NCI-H1417 treated with DMSO at 0.1 percent for 48 hours (cell line): ENCODE measurements around the gene DSTYK.
"Not testable (repeated sequence)": the region's sequence is repeated elsewhere in the genome, so short reads cannot be mapped to it uniquely, and the experiment has no call there.

Experiments
- DNase-seq: peaks from one replicate; lab custom pipeline; 2025; lab: John Stamatoyannopoulos, UW

The DSTYK gene

DNA sequence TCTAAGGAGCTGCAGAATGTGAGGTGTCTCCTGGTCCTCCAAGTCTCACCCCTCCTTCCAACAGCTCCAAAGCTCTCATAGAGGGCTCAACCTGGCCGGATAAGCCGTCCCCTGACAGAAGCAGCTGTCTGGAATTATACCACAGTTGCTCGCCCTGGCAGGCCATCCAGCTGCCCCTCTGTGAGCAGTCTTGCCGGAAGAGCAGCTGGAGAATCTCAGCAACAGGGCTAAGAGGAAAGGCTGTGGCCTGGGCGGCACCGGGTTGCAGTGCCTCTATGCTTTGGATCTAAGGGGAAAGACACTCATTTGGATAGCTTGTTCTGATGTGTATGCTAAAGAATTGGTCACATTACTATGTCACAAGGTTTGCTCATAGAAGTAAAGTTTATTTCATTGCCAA, 28.6 kb upstream of the DSTYK start:
- no peak for DNase-seq

DNA sequence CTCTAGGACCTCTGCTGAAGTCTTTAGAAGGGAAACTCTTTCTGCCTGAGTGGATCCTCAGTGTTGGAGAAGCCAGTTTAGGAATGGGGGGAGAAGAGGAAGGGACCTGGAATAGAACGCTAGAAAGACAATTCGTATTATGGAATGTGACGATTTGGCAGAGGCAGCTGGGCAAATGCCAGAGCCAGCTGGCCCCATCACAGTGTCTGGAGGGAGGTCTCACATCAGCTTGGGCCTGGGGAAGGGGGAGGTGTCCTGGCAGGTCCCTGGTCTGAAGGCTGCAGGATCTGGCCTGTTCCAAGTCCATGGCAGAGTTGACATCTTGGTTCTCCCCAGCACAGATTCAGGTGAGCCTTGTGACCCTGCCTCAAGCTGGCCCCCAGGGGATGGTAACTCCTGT, 27.6 kb upstream of the DSTYK start:
- DNase-seq: no peak

DNA sequence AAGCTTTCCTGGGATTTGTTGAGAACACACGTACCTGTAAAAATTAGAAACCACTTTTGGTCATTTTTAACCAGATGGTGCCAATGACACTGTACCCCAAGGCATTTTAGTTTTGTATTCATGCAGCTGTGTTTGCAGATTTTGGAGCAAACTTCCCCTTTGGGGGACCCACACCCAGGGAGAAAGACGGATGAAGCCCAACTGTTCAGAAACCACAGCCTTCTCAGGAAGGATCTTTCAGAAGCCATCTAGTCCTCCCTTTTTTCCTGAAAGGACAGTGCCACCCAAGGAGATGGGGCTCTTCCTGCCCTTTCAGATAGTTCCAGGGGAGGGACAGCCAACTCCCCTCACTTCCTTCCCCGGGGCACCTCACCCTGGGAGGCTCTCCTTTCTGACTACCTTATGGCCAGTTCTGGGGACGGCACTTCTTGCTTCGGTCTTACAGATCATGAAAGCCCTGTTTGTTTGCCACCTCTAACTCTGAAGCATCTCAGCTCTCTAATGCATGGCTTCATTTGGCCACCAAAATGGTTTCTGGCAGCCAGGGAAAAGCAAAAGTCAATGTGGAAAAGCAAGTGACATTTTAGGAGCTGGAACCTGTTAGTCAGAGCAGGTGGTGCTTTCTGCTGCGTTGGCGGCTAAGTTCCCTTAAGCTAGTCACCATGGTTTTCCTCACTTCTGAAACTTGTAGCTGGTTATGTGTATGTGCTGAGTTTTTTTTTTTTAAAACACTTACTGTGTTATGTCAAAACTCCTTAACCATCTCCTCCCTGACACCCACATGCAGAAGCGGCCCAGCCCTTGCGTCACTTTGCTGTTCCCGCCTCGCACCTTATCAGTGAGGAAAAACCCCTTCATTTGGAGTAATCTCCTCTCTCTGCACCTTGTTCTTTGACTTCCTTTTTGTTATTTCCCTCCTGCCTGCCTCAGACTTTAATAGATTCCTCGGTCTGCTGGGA, 26.3 kb upstream of the DSTYK start:
- DNase-seq: no peak

DNA sequence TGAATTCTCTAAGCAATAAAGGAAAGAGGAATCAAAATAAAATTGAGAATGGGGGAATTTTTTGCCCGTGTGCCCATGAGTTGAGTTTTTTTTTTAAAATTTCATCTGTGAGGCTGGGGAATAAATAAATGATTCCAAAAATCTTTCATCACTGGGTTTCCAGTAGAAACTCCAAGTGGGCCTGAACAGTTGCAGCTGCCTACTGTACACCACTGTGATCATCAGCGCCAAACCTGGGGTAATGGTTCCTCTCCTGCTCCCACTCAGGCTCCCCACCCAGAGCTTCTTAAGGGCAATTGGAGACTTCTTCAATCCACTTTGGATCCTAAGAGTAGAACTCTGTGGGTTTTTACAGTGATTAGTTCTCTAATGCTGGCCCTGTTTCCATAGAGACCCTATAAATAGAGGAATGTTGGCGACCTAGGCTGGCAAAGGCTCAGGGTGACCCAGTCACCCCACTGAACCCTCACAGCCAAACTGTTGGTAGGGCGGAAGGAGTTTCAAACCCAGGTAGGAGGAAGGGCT, 25.5 kb upstream of the DSTYK start:
- no peak for DNase-seq

DNA sequence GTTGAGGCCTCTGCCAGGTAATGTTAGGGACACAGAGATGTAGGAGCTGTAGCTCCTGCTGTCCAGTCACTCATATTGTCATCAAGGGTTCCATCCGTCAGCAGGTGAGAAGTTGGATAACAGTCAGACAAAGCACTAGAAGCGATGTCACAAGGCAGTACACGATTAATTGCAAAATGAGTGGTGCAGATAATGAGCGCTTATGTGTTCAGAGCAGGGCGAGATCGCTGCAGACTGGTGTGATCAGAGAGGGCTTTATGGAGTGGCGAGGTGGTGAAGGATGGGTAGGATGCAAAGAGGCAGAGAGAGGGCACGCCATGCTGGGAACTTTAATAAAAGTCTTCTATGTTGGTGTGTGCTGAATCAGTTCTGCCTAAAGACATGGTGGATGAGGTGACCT, 25.0 kb upstream of the DSTYK start:
- no peak for DNase-seq

DNA sequence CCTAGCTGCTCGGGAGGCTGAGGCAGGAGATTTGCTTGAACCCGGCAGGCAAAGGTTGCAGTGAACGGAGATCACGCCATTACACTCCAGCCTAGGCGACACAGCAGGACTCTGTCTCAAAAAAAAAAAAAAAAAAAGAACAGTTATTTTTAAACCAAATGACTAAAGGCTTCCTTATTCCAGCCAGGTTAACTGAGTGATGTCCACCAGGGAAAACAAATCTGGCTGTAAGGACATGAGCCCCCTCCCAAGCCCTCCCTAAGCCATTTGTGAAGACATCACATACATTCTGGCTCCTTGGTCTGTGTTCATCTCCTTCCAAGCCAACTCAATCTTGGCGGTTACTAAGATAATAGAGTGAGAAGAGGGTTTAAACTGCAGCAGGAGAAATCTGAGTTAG, 24.4 kb upstream of the DSTYK start:
- DNase-seq: no peak

DNA sequence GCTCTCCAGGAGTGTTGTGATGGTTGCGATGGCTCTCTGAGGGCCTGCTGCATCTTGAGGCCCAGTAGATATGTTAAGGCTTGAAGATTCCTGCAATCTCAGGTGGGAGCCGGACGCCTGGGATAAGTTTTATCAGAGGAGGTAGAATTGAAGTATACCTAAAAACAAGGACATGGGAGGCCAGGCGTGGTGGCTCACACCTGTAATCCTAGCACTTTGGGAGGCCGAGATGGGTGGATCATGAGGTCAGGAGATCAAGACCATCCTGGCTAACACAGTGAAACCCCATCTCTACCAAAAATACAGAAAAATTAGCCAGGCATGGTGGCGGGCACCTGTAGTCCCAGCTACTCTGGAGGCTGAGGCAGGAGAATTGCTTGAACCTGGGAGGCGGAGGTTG, 22.5 kb upstream of the DSTYK start:
- not testable (repeated sequence) for DNase-seq

DNA sequence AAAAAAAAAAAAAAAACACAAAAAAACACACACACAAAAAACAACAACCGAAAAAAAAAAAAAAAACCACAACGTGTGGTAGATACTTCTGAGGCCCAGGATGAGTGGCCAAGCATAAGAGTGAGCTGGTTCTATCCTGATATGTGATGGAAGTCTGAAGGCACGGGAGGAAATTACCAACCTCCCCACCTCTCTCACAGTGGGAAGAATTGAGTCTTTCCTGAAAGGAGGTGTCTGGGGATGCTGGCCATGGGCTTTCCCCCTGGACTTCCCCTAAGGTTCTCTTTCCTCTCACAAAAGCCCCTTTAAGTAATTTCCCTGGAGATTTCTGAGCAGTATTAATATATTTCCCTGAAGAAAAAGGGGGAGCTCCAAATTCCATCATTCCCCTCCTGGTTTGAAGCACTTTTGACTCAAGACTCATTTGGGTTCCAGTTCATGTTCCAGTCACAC, 21.5 kb upstream of the DSTYK start:
- DNase-seq: no peak

DNA sequence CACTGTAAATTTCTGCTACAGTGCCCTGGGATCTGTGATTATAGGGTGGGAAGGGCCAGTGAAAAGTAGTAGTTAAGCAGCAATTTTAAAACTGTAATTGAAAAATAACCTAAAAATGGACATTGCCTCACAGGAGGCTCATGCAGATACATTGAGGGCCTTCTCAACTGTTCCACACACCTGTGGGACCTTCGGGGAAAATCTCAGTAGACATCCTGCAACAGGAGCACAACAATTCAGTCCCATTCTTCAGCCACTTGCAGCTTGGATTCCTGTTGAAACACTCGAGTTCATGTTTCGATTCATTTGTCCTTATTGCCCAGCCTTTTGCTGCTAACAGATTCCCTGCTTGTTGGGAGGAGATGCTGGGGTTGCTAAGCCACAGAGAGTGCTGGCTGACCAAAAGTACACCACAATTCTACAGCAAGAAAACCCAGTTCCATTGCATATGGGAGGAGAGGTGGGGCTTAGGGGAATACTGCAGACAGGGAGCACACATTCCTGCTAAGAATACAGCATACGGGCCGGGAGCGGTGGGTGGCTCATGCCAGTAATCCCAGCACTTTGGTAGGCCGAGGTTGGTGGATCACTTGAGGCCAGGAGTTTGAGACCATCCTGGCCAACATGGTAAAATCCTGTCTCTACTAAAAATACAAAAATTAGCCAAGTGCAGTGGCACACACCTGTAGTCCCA, 20.8 kb upstream of the DSTYK start:
- DNase-seq: no peak

DNA sequence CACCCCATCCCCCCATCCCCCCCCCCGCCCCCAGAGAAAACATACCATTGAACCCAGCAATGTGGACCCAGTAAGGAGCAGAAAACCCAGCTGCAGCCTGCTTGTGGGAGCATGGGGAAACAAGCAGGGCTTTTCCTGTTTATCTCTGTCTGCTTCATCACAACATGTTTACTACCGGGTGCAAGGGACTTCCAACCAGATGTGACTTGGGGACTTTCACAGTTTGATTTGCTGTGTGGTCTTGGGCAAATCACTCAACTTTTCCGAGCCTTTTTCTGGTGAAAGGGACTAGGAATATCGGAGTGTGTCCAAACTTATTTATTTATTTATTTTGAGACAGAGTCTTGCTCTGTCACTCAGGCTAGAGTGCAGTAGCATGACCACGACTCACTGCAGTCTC, 19.5 kb upstream of the DSTYK start:
- no peak for DNase-seq

DNA sequence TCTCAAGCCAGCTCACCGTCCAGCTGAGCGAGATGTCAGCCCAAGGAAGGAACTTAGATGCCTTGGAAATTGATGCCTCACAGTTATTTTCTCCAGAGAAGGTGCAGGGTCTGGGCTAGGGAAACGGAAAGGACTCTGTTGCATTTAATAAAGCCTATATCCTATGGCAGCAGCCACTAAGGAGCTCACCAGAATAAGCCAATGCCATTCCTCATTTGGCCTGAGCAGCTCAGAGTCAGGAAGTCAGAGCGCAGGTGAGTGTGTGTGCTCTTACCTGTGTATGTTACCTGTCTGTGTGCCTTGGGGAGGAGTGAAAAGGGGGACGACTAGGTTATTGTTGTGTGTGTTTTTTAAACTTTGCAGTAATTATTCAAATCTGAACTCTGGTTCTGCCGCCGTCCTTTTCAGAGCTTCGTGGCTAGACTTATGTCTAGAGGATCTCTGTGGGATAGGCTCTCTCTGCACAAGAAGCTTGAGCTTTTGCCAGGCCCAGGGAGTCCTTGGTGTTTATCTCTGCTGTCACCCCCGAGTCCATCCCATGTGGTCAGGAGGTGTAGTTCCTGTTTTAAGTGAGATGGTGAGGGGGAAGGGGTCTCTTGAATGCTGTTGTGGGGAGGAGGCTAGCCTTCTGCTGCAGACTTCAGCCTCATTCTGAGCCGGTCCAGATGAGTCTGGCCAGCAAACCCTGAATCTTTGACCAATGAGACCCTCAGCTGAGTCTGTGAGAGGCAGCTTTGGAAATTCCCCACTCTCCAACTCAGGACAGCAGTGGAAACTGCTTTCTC, 18.6 kb upstream of the DSTYK start:
- no peak for DNase-seq

DNA sequence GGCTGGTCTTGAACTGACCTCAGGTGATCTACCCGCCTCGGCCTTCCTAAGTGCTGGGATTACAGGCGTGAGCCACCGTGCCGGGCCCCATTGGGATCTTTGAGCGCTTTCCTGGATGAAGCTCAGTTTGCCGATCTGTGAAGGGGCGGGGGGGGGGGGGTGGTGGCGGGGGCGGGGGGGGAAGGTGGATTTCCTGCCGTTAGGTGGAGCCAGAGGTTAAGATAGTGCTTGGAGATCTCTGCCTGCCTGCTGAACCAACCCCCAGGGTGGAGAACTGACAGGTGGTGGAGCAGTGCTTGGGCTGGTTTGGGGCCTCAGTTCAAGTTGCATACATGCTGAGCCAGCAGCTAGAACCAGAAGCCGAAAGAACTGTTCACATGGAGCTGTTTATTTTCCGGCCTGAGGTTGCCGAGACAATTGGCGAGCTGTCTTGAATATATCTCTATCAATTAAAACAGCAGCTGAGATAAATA, 17.9 kb upstream of the DSTYK start:
- peak; percentile 35 for DNase-seq

DNA sequence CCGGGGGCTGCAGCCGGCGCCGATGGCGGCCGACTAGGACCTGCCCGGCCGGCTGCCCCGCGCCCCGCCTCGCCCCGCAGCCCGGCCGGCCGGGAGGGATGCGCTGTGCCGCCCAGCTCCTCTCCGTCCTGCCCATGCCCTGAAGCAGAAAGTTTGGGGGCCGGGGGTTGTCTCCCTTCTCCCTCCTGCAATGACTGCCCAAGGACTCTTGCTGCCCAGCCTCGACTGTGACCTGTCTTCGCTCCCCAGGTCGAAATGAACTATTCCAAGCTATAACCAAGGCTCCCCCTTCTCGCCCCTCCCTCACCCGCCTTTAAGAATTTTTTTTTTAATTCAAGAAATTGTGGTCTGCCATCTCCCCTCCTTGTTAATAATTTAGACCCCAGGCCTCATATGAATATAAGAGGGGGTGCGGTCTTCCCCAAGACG, 16.6 kb upstream of the DSTYK start:
- DNase-seq: no peak

DNA sequence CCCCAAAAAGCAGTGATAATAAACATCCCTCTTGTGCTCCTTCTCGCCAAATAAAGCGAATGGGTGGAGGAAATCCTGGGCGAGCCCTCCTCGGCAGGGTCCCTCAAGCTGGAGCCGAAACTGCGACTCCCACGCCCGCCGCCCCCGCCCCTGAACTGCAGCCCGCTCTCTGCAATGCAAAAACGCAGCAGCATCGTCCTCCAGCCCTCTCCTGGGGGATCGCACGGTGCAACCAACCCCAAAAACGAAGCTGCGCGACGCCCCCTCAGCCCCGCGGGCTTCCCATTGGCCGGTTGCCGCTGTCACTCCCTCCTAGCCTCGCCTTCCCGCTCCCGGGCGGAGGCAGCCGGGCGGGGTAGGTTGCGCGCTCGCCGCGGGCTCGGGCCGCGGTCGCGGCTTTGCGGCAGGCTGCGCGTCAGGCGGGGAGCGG, 16.1 kb upstream of the DSTYK start, which contains the start of gene TMCC2:
TMCC2 (plus strand) TSS at position 363 of the 430 bp plus-strand sequence. CDS start 619 bp downstream, outside the sequence.
- peak; percentile 29 for DNase-seq

DNA sequence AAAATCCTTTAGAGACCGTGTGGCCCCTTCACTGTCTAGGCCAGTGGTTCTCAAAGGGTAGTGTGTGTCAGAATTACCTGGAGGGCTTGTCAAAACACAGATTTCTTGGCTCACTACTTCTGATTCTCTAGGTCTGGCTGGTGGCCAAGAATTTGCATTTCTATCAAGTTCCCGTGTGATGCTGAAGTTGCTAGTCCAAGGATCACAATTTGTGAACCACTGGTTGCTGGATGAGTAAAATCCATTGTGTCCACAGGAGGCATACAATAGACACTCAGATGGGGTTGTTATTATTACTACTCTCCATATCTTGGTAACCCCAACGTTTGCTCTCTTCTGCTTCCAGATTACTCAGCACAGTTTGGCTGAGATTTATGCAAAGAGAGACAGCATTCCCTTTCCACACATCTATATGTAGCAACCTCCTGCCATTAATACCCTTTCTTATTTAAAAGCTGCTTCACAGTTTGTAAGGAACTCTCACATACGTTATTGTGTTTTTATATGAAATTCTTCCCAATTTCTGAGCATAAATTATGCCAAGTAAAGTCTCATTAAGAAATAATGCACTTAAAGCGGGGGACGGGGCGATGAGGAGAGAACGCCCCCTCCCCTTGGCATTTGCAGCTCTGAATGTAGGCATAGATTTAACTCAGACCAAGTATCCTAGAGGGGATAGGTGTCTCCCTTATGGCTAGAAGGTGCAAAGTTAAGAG, 15.5 kb upstream of the DSTYK start:
- DNase-seq: no peak

DNA sequence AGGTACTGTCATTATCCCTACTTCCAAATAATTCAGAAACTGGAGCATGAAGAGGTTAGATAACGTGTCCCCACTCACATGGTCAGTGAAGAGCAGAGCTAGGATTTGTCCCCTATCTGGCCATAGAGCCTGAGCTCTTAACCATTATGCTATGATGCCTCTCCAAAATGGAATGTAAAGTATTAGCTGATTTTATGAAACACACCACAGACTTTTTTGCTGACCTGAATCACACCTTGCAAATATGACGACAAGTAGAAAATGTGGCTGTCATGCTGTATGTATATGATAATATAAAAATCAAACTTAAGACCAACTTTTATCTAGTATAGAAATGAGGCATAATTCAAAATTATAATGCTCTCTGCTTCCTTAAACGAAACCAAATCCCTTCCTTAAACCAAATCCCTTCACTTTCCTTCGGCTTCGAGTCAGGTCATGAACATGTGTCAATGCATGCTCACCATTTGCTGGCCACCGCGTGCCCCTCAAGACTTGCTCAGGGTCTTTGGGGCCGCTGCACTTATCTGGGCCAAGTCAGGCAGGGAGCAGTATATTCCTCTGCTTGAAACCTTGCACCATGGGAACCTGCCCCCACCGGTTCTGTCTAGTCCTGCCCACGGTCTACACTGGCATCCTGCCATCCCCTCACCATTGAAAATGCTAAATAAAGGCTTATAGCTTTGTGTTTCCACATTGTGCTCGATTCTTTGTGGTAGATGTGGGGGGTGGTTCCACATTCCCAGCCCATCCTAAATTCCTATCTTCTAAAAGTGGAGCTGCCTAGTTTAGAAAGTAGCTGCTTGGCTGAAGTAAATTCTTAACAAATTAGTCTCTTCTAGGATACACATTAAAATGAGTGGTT, 14.6 kb upstream of the DSTYK start:
- no peak for DNase-seq

DNA sequence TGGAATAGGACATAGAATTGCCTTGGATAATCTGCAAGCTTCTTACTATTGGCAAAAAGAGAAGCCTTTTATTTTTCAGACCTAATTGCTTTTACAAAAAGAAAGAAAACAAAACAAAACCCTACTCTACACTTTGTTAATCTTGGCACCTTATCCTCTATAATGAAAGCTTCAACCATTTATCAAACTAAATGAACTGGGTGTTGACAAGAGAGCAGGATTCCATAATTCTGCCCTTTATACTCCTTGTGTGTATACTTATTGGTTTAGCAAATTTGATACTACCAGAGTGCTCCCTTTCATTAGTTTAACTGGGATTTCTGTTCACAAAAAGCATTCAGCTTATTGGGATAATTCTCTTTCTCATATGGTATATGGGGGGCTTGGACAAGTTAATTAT, 13.2 kb upstream of the DSTYK start:
- no peak for DNase-seq

DNA sequence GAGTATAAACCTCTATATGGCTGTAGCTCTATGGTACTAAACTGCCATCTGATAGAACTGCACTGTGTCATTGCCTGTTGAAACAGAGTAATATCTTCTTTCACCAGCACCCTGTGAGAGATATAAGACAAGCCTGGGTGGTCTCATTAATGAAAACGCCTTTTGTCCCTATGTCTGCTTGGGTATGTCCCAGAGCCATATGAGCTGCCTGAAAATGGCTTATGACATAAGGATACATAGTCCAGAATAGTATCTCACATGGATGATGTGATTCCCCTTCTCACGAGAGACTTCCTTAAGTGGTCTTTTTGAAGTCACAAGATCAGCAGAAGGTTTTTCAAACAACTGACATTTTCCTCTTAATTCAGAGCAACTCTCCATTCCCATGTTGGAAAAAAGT, 8.9 kb upstream of the DSTYK start:
- no peak for DNase-seq

DNA sequence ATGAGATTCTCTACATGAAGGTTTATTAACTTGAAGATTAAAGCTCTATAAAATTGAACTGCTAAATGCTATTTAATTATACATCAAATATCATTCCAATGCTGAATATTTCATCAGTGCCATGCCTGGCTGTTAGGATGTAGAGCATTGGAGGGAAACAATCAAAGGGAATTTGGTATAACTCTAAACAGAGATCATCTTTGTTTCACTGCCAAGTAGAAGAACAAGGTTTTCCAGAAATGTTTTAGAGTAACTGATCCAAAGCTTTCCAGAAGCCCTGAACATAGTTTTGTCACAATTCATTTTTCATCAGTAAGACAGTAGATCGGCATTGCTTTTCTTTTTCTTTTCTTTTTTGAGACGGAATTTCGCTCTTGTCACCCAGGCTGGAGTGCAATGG, 5.9 kb upstream of the DSTYK start:
- no peak for DNase-seq

DNA sequence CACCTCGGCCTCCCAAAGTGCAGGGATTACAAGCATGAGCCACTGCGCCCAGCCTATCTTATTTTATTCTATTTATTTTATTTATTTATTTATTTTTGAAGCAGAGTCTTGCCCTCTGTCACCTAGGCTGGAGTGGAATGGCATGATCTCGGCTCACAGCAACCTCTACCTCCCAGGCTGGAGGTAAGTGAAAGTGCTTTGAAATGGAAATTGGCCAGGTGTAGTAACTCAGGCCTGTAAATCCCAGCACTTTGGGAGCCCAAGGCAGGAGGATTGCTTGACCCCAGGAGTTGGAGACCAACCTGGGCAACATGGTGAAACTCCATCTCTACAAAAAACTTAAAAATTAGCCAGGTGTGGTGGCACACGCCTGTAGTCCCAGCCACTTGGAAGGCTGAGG, 5.1 kb upstream of the DSTYK start:
- DNase-seq: no peak
